Stomach (tissue), 9 donors: ENCODE results near the gene WDR1. TPM values are rescaled to one million over a fixed set of nuclear protein-coding genes. Genes with fewer than 3 reads are reported as not detected.
"Not testable (repeated sequence)": the region's sequence is repeated elsewhere in the genome, so short reads cannot be mapped to it uniquely, and the experiment has no call there.

ENCODE experiments used
- DNase-seq, 2 donors: peaks; one replicate each; pipeline versions ENCODE4 v3.0.0 to v3.0.0-alpha.2; 2013 to 2019
- H3K27ac ChIP-seq, 5 donors: fragments of 200-600 bp in 4 of 5; sonication (generic) in 4 of 5; one replicate each; pipeline ENCODE4 v1.5.1; 2013 to 2019; ENCODE audit warnings: mild to moderate bottlenecking in 1 of 5, moderate library complexity in 1 of 5
- H3K27me3 ChIP-seq, 3 donors: fragments of 200-600 bp; sonication (generic); one replicate each; pipeline ENCODE4 v1.5.1; 2017 to 2019; ENCODE audit warnings: mixed run types in 1 of 3
- H3K36me3 ChIP-seq, 4 donors: fragments of 200-600 bp; sonication (generic); 1 replicate in 3 of 4; 2 replicates in 1 of 4; pipeline ENCODE4 v1.5.1; 2016 to 2019
- H3K4me1 ChIP-seq, 4 donors: fragments of 200-600 bp; sonication (generic); one replicate each; pipeline ENCODE4 v1.5.1; 2016 to 2019
- H3K4me3 ChIP-seq, 4 donors: fragments of 200-600 bp; sonication (generic) in 3 of 4; one replicate each; pipeline ENCODE4 v1.5.1; 2016 to 2019; ENCODE audit warnings: mild to moderate bottlenecking in 1 of 4
- H3K9me3 ChIP-seq, 4 donors: fragments of 200-600 bp; sonication (generic); one replicate each; pipeline ENCODE4 v1.5.1; 2016 to 2019
- CTCF ChIP-seq, 7 experiments: fragments of 450-650 bp in 4 of 7; fragments of 200-600 bp in 3 of 7; sonication (generic) in 3 of 7; IDR thresholded peaks; one replicate each; pipeline ENCODE4 v1.5.1; 2016 to 2019; ENCODE audit warnings: antibody characterized with exemption in 7 of 7, control low read depth in 2 of 7, mild to moderate bottlenecking in 1 of 7
- EP300 ChIP-seq: sonication (generic); formaldehyde crosslinking; IDR thresholded peaks from one replicate; pipeline ENCODE4 v1.6.1; 2017; ENCODE audit warnings: antibody characterized with exemption
- POLR2A ChIP-seq, 4 donors: fragments of 450-650 bp; IDR thresholded peaks; one replicate each; pipeline ENCODE4 v1.6.1; 2016; ENCODE audit warnings: antibody characterized with exemption in 4 of 4, control low read depth in 2 of 4, mild to moderate bottlenecking in 1 of 4, moderate library complexity in 1 of 4
- POLR2AphosphoS5 ChIP-seq, 3 donors: sonication (generic); formaldehyde crosslinking; IDR thresholded peaks; one replicate each; pipeline ENCODE4 v1.6.1; 2016; ENCODE audit warnings: antibody characterized with exemption in 3 of 3
- WGBS, 5 donors: extraction: QIAGEN DNeasy Blood & Tissue Kit in 3 of 5; methylation state at CpG; one replicate each; pipeline versions ENCODE4 v1.1.5 to v1.1.7; 2013 to 2018; 5-methylcytosine and 5-hydroxymethylcytosine counted together
- intact Hi-C: fragments of 100-400 bp; cut with DNase I; formaldehyde crosslinking; loops from one replicate; pipeline ENCODE4 v1.15.1; 2023; ENCODE audit warnings: low total_unique reads
- polyA plus RNA-seq, 3 donors: library from polyadenylated mRNA; stranded (reverse); fragments of 200-250 nt; gene quantifications; one replicate each; pipeline ENCODE4 v1.2.3, GENCODE V29; 2013
- total RNA-seq, 5 donors: library from RNA; depleted of rRNA; stranded (reverse); fragments of >200 nt; gene quantifications; one replicate each; pipeline versions ENCODE4 v1.1.0 to v1.2.3, GENCODE V29; 2014 to 2016
- donor health status: healthy with polysubstance abuse.
- donor health status: Bipolar disorder and iron deficiency.
- donor health status: healthy.

The WDR1 gene
- total and polyA plus RNA-seq, 8 donors = 52.4 to 167 (median 110) TPM

DNA sequence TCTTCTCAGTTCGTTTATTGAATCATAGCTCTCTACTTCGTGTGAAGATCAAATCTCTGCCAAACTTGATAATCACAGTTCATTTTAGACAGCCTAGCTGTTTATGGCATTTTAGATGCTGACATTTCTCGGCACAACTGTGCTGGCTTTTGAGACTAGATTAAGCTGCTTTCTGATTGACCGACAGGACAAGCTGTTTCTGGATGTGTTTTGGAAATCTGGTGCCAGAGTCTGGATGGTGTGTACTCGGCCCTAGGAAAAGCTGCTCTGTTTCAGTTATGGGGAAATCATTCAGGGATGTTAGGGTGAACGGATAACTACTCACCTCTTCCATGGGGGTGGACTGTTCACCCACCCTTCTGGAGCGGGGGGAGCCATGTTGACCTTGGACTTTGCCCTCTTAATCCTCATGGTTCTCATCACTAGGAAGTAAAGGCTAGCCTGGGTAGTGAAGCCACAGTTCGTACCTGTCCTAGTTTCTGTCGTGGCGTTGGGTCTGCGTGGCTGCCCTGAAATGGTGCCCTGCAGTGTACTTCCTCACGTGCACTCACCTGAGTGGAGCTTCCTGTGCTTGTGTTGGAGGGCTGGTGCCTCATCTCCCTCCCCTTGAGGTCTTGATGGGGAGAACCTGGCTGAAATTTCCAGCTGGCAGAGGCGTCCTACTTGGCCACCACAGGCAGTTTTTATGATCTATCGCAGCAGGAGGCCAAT lies 13.7 kb upstream of the WDR1 start:
- intact Hi-C loops = no loop called here
- Histone ChIP-seq H3K4me3 (no peak overlapping the region), H3K4me1 (no peaks in the 10 kb centered on the region), H3K27ac (no peak overlapping the region), H3K27me3 (no peaks in the 10 kb centered on the region), H3K36me3 (no peaks in the 10 kb centered on the region), H3K9me3 (no peaks in the 10 kb centered on the region)
- DNase-seq = no peak
- 62 to 75% (median 70%) methylated on average over 9 to 14 of the region's 14 CpGs for WGBS, 5 donors
- TF ChIP-seq EP300 = no peak
- TF ChIP-seq POLR2AphosphoS5 (IDR thresholded peaks at IDR 0.05) = no peak
- no peak for TF ChIP-seq POLR2A (IDR thresholded peaks at IDR 0.05)
- TF ChIP-seq CTCF (IDR thresholded peaks at IDR 0.05) = no peak

- Histone ChIP-seq H3K4me3 (no peak overlapping the region), H3K4me1 (no peaks in the 10 kb centered on the region), H3K27ac (no peak overlapping the region), H3K36me3 (no peaks in the 10 kb centered on the region), H3K27me3 (no peaks in the 10 kb centered on the region), H3K9me3 (no peaks in the 10 kb centered on the region)
- no peak for DNase-seq
- intact Hi-C loops = no loop called here
- 80 to 88% (median 86%) methylated on average over 12 to 13 of the region's 13 CpGs for WGBS, 5 donors
- TF ChIP-seq EP300 (no peak), POLR2AphosphoS5 (IDR thresholded peaks at IDR 0.05) (no peak), POLR2A (IDR thresholded peaks at IDR 0.05) (no peak), CTCF (IDR thresholded peaks at IDR 0.05) (no peak)
Observed at GRCh38 chr4:10129196-10130177, 12.9 kb upstream of the WDR1 start.

DNA sequence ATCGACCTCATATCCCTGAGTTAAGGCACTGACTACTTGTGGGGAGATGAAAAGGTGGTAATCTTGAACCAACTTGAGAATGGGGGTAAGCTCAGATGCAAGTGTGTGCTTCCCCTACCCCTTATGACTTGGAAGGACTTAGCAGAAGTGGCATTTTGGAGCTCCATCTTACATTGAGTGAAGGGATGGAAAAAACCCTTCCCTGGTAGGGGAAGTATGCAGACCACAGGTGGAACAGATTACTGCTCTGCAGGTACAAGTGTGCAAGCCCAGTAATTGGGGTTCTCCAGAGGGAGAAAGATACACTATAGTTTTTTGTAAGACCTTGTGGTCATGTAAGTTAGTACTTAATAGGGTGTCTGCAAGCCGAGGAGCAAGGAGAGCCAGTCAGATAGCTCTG lies 12.2 kb upstream of the WDR1 start:
- no peak for TF ChIP-seq POLR2AphosphoS5 (IDR thresholded peaks at IDR 0.05)
- no peak for TF ChIP-seq POLR2A (IDR thresholded peaks at IDR 0.05)
- TF ChIP-seq EP300 = no peak
- TF ChIP-seq CTCF (IDR thresholded peaks at IDR 0.05) = no peak
- Histone ChIP-seq H3K27ac (no peak overlapping the region), H3K9me3 (no peaks in the 10 kb centered on the region), H3K36me3 (no peaks in the 10 kb centered on the region), H3K4me3 (no peak overlapping the region), H3K4me1 (peaks cover 0 to 6% (median 0%) of the 10 kb centered on the region in 4 donors), H3K27me3 (no peaks in the 10 kb centered on the region)
- DNase-seq = no peak
- intact Hi-C loops = no loop called here
- WGBS, 5 donors = 30 to 61% (median 58%) methylated on average over 2 of the region's 2 CpGs

DNA sequence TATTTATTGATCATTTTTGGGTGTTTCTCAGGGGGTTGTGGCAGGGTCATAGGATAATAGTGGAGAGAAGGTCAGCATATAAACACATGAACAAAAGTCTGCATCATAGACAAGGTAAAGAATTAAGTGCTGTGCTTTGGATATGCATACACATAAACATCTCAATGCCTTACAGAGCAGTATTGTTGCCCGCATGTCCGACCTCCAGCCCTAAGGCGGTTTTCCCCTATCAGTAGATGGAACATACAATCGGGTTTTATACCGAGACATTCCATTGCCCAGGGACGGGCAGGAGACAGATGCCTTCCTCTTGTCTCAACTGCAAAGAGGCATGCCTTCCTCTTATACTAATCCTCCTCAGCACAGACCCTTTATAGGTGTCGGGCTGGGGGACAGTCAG lies 10.9 kb upstream of the WDR1 start:
- H3K27ac ChIP-seq, H3K9me3 ChIP-seq, intact Hi-C loops, H3K27me3 ChIP-seq, H3K4me3 ChIP-seq, H3K36me3 ChIP-seq, DNase-seq: not testable (repeated sequence)
- peaks cover 0 to 14% (median 0%) of the 10 kb centered on the region in 4 donors for H3K4me1 ChIP-seq
- 76 to 90% (median 81%) methylated on average over 7 of the region's 7 CpGs for WGBS, 5 donors
